OCI-LY3 (cell line): ENCODE results near the gene DDX51.

Source experiments
- CTCF ChIP-seq: fragments of 200-600, 300-600 bp; sonication (generic); IDR thresholded peaks from 2 replicates; pipeline ENCODE4 v1.5.1; 2014; ENCODE audit warnings: antibody characterized with exemption, low read length, low read depth
- EZH2phosphoT487 ChIP-seq: fragments of 200-600 bp; shearing (Covaris generic); IDR thresholded peaks from 2 replicates; pipeline ENCODE4 v1.6.1; 2018; ENCODE audit warnings: antibody characterized with exemption, mixed run types, low read depth

GRCh38 chr12:132133952-132134652, 10.0 kb downstream of the DDX51 start:
- TF ChIP-seq CTCF (no peak), EZH2phosphoT487 (no peak)
